SHP77 (cell line): ENCODE results near the gene ATP8B4.
A peak's percentile ranks its signal among the peaks of the same experiment; 100 is the strongest.

Experiments
- DNase-seq, 2 experiments: peaks; one replicate each; lab custom pipeline; 2025; lab: John Stamatoyannopoulos, UW

The ATP8B4 gene

GRCh38 chr15:49857496-49858475, 261.2 kb downstream of the ATP8B4 start:
- DNase-seq, result no peak

DNA sequence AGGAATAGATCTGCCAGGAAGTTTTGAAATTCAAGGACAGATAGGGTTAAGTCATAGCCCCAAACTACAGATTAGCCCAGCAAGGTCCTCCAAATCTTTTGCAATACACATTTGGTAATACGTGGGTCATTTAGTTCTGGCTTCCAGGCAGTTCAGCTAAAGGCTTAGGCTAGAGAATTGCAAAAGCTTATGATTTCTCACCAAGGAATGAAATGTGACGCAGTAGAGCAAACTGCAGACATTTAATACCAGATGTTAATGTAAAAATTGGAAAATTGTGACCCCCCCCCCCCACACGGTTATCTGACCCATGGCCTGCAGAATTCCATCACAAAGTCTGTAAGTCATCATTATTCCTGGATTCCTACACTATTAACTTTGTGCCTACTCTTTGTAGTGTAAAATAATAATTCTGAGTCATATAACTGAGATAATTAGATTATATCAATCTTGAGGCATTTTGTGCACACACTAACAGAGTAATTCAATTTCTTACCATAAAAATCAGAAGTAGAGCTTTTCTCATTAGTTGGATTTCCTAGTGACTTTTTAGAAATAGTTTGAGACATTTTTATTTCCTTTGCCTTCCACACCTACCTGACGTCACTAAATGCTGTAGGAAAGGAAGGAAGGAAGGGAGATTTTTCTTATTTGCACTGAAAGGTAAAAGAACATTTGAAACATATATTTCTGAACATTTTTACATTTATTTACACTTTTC, 263.0 kb downstream of the ATP8B4 start:
- DNase-seq, result no peak

GRCh38 chr15:49852756-49853155, 266.3 kb downstream of the ATP8B4 start:
- no peak for DNase-seq

- no peak for DNase-seq
Measured at GRCh38 chr15:49848807-49849206, 270.2 kb downstream of the ATP8B4 start.

GRCh38 chr15:49848282-49848724, 270.7 kb downstream of the ATP8B4 start:
- DNase-seq, result no peak

DNA sequence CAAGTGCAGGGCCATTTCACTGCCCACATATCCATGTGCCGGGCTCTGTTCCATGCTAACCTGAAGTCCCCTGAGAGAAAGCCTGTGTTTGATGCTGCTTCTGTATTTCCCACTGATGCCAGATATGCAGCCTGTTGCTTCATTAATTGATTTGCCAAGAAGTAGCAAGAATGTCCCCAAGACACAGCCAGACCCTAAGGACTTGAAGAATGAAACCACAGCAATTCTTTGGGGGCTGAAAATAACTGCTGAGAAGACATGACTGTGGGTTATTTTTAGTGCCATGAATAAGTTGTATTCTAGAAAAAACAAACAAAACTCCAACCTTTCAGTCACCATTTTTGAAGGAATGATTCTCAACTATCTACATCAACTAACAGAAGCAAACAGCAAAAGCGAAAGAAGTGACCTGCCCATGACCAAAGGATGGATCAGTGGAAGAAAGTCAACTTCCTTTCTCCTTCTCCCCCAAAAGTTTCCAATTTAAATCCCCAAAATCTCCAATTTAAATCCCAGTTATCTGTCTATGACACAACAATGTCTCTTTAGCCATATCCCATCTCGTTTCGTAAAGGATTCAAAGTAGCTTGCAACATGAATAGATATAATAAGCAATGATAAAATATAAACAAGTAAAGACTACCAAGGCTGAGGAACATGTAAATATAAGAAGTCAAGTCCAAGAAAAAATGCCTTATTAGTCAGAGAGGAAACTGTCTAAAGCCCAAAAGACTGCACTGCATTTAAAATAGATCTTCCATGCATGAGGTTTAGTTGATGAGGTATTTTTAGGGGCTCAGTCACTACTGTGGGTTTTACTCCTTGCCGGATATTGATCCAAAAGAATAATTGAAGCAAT, 271.4 kb downstream of the ATP8B4 start:
- DNase-seq, result no peak

- no peak for DNase-seq
Measured at GRCh38 chr15:49844390-49844789, 274.6 kb downstream of the ATP8B4 start.

DNA sequence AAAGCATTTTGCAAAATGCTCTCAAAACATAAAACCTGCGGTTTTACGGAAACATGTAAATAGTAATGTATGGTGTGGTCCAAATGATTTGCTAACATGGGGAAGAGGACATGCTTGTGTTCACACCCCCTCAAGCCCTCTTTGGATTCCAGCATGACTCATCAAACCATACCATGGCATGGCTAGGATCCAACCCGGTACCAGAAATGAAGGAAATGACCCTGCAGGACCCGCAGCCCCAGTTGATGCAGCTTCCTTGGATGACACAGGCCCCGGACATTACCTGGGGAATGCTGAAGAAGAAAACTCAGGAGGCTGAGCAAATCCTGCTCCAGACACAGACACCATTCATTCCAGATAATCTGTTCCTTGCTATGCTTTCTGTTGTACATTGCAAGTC, 275.3 kb downstream of the ATP8B4 start:
- DNase-seq, result no peak

DNA sequence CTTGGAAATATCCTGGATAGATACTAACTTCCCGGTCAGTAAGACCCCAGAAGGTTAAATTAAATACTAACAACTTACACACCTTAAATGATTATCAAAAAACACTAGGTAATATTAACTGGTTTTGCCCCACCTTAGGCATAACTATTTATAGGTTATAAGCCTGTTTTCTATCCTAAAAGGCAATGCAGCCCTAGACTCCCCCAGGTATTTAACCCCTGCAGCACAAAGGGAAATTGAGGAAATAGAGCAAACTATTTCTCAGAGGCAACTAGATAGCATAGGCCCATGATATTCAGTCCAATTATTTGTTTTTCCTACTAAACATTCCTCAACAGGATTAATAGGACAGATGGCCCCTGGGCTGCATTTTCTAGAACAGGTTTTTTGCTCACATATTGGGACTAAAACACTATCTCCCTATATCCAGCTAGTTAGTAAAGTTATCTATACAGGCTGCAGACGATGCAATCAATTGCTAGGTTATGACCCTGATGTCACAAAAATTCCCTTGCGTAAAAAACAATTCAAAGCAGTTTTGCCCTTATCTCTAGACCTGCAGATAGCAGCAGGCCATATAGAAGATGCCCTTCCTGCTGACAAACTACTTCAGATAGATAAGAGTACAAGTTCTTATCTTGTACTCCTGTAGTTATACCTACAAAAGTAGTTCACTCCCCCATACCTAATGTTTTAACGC, 276.9 kb downstream of the ATP8B4 start:
- DNase-seq, result no peak

GRCh38 chr15:49832511-49832910, 286.5 kb downstream of the ATP8B4 start:
- peak; percentile 14 to 45 for DNase-seq

DNA sequence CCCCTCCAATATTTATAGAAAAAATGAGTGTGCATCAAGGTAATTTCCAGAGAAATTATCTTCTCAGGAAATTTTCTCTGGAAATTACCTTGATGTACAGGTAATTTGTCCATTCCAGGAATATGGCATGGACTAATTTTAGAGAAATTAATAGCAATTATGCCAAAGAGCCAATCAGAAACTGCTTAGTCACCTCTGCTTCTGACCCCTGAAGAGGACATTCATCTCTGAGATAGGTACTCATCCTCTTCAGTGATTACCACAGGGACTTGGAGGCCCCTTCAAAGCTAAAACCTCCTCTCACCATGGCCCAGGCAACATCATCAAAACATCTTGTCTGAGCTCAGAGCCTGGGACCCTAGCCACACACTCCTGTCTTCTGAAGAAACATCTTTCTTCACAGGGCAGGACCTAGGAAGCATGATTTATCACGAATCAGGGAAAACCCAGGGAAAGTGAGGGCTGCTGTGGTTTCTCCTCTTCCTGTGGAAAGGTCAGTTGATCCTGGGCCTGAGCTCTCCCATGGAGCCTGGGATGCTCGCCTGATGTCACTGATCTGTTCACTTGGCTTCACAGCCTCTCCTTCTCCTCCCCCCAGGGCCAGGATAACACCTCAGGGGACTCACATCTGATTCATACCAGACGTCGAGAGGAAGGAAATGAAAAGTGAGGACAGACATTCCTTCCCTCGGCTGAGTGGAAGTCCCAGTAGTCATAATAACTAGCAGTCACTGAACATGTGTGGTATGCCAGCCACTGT, 287.6 kb downstream of the ATP8B4 start:
- no peak for DNase-seq

DNA sequence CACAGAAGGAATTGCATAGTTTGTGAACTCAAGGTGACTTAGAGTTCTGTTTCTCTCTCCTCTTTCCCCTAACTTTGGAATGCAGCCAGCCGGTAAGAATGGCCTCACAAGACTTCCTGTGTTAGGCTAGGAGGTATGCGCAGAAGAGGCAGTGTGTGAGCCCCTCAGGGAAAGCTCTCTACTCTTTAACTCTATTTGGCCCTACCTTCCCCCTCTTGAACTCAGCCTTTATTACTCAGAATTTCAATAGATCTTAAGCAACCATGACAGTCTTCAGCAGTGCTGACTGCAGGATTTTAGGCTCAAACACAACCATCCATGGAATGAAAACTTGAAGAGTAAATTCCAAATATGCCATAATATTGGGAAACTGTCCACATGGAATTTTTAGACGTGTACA, 288.6 kb downstream of the ATP8B4 start:
- no peak for DNase-seq

DNA sequence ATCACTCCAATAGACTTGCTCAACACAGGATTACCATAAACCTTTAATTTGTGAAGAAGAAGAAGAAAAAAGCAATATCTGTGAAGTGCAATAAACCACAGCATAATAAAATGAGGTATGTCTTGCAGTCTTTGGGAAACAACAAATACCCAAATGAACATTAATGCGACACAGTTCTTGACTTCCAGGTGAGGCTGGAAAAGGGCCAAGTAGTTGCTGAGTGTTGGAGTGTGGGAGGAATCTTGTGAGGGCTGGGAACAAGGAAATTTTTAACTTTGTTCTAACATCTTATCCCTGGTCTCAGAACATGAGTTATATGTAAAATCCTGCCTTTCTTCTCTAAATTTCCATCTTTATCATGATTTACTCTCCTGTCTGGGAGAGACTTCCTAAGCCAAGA, 291.7 kb downstream of the ATP8B4 start:
- DNase-seq, result no peak

- DNase-seq, result no peak
Measured at GRCh38 chr15:49826640-49827234, 292.3 kb downstream of the ATP8B4 start.

DNA sequence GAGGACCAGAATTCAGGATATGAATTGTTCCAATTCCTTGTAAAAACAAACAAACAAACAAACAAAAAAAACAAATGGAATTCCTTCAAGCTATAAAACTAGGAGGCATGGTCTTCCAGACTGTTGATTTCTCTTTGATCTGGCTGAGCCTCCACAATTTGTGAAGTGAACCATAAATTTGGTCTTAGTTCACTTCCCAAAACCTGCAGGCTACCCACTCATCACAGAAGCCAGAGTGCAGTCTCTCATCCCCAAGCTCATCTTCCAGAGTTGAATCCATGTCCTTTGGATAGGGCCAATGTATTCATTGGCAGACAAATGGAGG, 294.3 kb downstream of the ATP8B4 start:
- DNase-seq, result no peak

DNA sequence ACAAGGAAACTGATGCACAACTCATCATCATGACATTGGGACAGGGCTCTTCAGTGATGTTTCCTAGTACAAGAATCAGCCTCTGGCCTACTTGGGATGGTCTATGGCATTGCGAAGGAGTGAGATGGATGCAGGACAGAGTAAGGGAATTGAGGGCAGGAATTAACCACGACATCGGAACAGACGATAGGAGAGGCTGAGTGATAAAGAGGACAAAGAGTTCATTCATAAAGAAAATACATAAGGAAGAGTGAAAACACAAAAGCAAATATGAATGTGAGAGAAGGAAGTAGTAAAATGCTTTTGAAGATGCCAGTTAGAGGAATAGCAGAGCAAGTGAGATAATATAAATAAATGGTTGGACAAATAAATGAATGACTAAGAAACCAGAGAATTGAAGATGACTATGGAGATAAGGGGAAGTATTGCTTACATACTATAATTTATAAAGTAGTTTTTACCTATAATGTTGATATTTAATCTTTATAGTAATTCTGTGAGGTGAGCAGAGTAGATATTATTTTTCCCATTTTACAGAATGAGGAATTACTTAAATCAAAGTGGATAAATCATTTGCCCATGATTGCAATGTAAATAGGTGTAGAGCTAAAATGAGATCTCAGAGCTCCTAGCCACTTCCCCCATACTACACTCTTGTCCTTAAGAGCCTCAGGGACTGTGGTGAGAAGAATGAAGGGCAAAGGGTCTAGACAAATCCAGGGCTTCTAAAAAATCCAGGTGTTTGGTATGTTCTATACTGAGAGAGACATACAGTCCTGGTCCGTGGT, 294.9 kb downstream of the ATP8B4 start:
- no peak for DNase-seq

DNA sequence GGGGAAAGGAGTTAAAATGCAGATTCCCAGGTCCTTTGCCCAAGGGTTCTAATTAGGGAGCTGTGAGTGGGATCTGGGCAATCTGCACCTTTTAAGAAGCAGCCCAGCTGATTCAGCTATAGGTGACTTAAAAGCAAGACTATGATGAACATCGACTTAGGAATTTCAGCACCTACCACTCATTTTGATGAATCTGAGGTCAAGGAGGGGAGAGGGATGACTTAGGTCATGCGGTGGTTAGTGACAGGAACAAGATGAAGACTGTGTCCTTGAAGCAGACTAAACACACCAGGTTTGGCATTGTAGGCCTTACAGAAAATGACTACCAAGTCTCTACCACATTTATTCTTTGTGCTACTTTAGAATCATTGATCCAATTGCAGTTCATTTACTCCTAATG, 301.9 kb downstream of the ATP8B4 start:
- DNase-seq, result no peak

DNA sequence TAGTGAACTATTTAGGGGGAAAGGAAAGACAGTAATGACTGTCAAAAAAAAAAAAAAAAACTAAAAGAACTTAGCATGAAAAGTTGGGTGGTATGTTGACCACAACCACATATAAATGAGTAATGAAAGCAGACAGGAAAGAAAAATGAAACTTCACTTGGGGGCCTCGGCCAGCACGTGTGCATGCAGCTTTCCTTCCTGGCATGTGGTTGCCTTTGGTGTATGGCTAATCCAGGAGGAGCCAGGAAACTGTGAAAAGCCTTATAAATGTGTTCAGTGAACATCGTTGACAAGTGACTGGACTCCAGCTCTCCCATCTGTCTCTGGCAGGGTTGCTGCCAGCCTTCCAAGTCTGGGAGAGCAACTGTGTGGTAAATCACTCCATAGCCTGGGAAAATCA, 303.1 kb downstream of the ATP8B4 start:
- no peak for DNase-seq

GRCh38 chr15:49815526-49815925, 303.5 kb downstream of the ATP8B4 start:
- no peak for DNase-seq

GRCh38 chr15:49814709-49815108, 304.3 kb downstream of the ATP8B4 start:
- DNase-seq, result no peak
